OCI-LY3 (cell line): ENCODE data around the gene SLX1A.
"Not testable (repeated sequence)": the region's sequence is repeated elsewhere in the genome, so short reads cannot be mapped to it uniquely, and the experiment has no call there.

Source experiments
- EZH2phosphoT487 ChIP-seq: fragments of 200-600 bp; shearing (Covaris generic); IDR thresholded peaks from 2 replicates; pipeline ENCODE4 v1.6.1; 2018; ENCODE audit warnings: antibody characterized with exemption, mixed run types, low read depth
- TF ChIP-seq, protein P1 (sequence below): fragments of 200-600, 300-600 bp; sonication (generic); IDR thresholded peaks from 2 replicates; pipeline ENCODE4 v1.5.1; 2014; ENCODE audit warnings: antibody characterized with exemption, low read length, low read depth

DNA sequence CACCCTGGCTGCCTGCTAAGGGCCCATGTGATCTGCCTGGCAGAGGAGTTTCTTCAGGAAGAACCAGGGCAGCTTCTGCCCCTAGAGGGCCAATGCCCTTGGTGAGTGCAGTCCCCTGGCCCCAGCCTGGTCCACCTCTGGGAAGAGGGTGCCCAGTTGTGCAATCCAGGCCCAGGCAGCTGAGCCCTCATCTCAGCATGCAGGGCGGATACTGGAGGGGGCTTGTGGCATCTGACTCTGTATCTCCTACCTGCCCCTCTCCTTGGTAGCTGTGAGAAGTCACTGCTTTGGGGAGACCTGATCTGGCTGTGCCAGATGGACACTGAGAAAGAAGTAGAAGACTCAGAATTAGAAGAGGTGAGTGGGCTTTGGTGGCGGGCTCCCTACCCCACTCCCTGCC is 3.3 kb downstream of the SLX1A start:
- TF ChIP-seq, protein P1, sequence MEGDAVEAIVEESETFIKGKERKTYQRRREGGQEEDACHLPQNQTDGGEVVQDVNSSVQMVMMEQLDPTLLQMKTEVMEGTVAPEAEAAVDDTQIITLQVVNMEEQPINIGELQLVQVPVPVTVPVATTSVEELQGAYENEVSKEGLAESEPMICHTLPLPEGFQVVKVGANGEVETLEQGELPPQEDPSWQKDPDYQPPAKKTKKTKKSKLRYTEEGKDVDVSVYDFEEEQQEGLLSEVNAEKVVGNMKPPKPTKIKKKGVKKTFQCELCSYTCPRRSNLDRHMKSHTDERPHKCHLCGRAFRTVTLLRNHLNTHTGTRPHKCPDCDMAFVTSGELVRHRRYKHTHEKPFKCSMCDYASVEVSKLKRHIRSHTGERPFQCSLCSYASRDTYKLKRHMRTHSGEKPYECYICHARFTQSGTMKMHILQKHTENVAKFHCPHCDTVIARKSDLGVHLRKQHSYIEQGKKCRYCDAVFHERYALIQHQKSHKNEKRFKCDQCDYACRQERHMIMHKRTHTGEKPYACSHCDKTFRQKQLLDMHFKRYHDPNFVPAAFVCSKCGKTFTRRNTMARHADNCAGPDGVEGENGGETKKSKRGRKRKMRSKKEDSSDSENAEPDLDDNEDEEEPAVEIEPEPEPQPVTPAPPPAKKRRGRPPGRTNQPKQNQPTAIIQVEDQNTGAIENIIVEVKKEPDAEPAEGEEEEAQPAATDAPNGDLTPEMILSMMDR = not testable (repeated sequence)
- TF ChIP-seq EZH2phosphoT487 = not testable (repeated sequence)
